WI38 (cell line): ENCODE measurements around the gene SYK.

Source experiments
- H3K4me3 ChIP-seq: 2 replicates; pipeline ENCODE4 v1.5.1; 2011; ENCODE audit warnings: low read depth, mild to moderate bottlenecking, control low read depth, low read length
- CTCF ChIP-seq: IDR thresholded peaks from 2 replicates; pipeline ENCODE4 v1.5.1; 2012; ENCODE audit warnings: low read depth, mild to moderate bottlenecking, control low read depth, low read length

Gene SYK

GRCh38 chr9:90915693-90916092 lies 114.1 kb downstream of the SYK start:
- H3K4me3 ChIP-seq: no peak overlapping the region
- 0 out of 2 replicates have a peak, but pooled peaks have one; percentile 6 for TF ChIP-seq CTCF

- TF ChIP-seq CTCF: no peak
- H3K4me3 ChIP-seq: no peak overlapping the region
Observed at GRCh38 chr9:90916147-90916734, 114.6 kb downstream of the SYK start.

- no peak for TF ChIP-seq CTCF
- no peak overlapping the region for H3K4me3 ChIP-seq
Observed at GRCh38 chr9:90919883-90920282, 118.3 kb downstream of the SYK start.

- H3K4me3 ChIP-seq: no peak overlapping the region
- TF ChIP-seq CTCF: no peak
Observed at GRCh38 chr9:90921104-90921503, 119.5 kb downstream of the SYK start.

- H3K4me3 ChIP-seq: no peak overlapping the region
- no peak for TF ChIP-seq CTCF
Observed at GRCh38 chr9:90921969-90922368, 120.3 kb downstream of the SYK start.

- TF ChIP-seq CTCF: no peak
- H3K4me3 ChIP-seq: no peak overlapping the region
Observed at GRCh38 chr9:90925581-90926257, 124.1 kb downstream of the SYK start.

GRCh38 chr9:90926936-90927335 lies 125.3 kb downstream of the SYK start:
- TF ChIP-seq CTCF: no peak

More at GRCh38 chr9:90926936-90927335, 125.3 kb downstream of the SYK start:
- no peak overlapping the region for H3K4me3 ChIP-seq
